GM12801 (cell line): Measurements from ENCODE around the gene LAP3.

ENCODE experiments used
- TF ChIP-seq, protein P1 (sequence below): IDR thresholded peaks from one replicate; pipeline ENCODE4 v1.5.1; 2011; ENCODE audit warnings: control low read depth; ENCODE audit not compliant: insufficient read length; ENCODE audit errors: extremely low read depth

LAP3 gene

DNA sequence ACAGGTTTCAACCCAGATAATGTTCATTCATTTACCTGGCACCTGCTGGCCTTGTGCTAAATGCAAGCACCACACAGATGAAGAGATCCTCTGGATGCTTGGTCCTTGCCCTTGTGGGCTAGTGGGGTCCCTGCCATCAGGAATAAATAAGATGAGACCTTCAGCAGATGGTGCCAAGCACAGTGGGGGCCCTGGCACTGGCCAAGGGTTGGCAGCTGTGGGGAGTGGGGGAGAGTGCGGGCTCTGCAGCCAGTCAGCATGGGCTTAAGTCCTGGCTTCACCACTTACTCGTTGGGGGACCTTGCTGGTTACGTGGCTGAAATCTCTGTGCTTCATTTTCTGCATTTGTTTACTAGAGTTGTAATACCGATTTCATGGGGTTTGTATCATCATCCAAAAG is 6.9 kb downstream of the LAP3 start:
- TF ChIP-seq, protein P1, sequence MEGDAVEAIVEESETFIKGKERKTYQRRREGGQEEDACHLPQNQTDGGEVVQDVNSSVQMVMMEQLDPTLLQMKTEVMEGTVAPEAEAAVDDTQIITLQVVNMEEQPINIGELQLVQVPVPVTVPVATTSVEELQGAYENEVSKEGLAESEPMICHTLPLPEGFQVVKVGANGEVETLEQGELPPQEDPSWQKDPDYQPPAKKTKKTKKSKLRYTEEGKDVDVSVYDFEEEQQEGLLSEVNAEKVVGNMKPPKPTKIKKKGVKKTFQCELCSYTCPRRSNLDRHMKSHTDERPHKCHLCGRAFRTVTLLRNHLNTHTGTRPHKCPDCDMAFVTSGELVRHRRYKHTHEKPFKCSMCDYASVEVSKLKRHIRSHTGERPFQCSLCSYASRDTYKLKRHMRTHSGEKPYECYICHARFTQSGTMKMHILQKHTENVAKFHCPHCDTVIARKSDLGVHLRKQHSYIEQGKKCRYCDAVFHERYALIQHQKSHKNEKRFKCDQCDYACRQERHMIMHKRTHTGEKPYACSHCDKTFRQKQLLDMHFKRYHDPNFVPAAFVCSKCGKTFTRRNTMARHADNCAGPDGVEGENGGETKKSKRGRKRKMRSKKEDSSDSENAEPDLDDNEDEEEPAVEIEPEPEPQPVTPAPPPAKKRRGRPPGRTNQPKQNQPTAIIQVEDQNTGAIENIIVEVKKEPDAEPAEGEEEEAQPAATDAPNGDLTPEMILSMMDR = no peak

DNA sequence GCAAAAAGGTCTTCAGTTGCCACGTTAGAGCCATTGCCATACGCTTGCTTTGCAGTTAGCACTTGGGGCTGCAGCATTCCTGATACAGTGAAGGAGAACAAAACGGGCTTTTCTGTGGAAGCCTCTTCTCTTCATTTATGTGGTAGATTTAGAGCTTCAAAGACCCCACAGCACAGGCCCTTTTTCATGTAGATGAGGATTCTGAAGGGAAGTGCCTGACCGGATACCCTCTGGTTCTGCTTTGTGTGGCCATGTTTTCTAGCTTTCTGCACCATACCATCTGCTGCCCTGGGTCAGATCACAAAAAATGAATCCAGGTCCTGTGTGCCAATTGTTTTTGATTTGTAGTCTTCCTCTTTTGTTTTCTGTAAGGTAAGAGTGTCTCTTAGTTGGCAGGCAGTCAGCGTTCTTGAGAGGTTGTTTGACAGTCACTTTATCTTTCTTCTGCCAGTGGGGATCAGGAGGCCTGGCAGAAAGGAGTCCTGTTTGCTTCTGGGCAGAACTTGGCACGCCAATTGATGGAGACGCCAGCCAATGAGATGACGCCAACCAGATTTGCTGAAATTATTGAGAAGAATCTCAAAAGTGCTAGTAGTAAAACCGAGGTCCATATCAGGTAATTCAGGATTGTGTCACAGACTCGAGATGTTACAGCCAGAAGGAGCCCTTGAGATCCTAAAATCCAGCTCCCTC is 7.7 kb downstream of the LAP3 start:
- TF ChIP-seq, protein P1 = no peak

DNA sequence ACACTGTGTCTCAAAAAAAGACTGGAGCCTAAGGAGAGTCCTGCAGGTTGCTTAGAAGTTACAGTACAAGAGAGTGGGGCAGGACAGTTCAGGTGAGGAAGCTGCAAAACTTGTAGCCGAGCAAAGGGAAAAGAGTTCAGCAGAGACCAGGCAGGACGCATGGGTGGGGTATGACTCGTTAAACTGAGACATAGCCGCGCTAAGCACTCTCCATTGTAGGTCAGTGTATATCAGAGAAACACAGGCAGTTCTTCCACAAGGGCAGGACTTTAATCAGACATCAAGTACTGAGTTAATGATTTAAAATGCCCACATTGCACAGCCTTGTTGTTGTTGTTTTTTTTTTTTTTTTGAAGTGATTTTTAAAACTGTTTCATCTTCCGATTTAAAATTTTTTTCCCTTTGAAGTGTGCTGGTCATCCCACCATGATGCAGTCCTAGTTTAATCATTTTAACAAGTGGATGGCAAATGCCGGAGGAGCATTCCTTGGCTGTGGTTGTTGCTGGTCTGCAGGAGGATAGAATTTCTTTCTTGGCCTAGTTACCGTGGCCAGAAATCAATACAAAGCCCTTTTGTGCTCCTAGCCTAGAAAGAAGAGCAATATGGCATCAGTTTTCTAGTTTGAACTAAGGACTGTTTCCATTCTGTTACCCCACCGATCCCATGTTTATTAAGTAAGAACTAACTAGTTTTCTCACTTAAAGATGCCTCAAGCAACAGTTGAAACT is 10.3 kb downstream of the LAP3 start:
- TF ChIP-seq, protein P1 = no peak

DNA sequence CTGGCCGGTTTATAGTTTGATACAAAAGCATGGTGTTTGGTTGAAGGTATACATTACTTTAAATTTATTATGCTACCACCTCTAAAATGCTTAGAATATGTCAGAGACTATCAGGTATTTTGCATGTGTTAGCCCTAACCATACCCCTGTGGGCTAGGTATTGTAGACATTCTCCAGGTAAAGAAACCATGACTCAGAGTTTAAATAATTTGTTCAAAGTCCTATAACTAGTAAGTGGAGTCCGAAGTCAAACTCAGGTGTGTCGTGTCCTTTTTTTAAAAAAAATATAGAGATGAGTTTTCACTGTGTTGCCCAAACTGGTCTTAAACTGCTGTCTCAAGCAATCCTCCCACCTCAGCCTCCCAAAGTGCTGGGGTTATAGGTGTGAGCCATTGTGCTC is 12.4 kb downstream of the LAP3 start:
- TF ChIP-seq, protein P1 = no peak

DNA sequence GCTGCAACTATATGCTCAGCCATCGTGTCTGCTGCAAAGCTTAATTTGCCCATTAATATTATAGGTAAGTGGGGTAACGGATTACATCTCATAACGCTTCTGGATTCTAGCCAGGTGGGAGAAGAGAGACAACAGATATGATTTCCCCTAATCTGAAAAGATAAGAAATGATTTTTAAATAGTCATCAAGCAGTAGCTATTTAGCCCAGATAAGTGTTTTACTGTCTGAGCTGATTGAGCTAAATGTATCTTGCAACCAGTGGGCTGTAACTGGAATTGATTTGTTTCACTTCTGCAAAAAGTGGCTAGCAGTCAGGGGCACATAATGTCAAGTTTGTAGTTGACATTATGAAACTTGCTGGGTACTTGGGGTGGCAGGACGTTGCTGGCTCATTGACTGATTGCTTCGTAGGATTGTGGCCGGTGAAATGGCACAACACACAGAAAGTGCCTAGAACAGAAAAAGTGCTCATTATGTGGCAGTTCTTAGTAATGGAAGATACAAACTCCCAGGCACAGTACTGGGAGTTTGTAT is 18.5 kb downstream of the LAP3 start:
- TF ChIP-seq, protein P1 = no peak

DNA sequence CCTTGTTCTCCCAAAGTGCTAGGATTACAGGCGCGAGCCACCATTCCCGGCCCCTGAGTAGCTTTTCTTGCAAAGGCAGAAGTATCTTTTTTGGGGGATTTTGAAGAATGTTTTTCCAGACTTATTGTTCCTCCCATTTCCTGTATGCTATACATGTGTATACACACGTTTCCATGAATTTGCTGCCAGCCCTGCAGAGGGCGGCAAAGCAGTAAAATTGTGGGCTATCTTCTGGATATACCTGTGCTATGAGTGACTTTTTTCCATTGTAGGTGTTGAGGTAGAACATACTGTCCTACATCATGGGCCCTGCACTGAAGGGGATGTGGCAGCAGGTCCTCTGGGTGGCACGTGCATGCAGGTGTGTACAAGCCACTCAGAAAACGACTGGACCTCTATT is 20.5 kb downstream of the LAP3 start:
- TF ChIP-seq, protein P1 = no peak

DNA sequence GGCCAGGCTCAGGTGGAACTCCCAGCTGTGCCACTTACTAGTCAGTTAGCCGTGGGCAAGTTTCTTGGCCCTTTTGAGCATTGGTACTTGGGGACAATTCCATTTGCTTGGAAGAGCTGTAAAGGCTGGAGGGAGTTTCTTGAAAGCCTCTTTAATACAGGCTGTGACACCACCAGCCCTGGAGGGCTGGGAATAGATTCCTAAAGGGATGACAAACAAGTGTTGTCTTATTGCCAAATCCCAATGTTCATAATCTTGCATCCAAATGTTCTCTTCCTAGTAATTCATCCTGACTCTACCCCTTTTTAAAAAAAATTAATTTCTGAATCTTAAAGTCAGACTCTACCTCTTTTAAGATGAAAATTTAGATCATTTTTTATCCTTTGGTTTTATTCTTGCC is 22.8 kb downstream of the LAP3 start:
- TF ChIP-seq, protein P1 = no peak
